RPMI8226 (cell line): ENCODE data around the gene LNX2.
"Not testable (repeated sequence)": the region's sequence is repeated elsewhere in the genome, so short reads cannot be mapped to it uniquely, and the experiment has no call there.

Source experiments
- DNase-seq: peaks from one replicate; pipeline ENCODE4 v3.0.0-alpha.2; 2015

Gene LNX2

DNA sequence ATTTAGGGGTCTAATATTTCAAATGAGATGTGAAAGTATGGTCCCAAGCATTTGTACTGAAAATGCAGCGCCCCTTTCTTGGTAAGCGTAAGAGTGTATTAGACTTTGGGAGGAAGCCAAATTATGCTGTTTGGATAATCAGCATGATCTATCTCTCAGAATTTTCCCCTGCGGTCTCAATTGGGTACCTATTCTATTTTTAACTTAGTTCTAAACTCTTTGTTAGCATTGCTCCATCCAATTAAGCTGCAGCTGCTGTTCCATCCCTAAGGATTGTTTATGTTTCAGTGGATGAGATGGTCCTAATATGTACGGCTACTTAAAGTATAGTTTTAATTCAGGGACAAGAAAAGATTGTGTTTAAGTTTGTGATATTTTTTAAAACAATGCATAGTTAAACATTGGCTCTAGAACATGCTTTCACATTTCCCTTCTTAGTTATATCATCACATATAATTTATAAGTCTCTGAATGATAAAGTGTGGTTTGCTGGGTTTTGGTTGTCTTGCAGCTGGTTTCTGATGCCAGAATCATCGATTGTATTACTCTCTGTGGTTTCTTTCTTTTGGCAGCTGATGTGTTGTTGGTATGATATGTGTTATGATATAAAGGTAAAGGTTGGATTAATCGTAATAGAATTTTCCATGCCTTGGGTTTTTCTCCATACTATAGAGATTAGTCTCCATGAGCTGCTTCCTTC is 16.4 kb upstream of the LNX2 start:
- no peak for DNase-seq

DNA sequence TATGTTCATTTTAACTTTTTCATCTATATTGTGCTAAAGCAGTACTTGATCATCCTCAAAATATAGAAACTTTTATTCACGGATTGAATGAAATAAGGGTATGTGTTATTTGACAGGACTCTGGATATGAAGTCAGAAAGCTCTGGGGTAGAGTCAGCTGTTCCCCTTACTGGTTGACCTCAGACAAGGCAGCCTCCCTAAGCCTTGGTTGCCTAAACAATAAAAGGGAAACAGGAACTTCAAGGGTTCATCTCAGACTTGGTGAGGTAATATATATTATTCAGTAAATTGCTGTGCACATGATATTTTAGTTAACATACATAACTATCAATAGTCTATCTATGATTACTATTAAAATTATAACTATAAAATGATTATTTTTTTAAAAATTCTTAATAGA is 14.9 kb upstream of the LNX2 start:
- no peak for DNase-seq

DNA sequence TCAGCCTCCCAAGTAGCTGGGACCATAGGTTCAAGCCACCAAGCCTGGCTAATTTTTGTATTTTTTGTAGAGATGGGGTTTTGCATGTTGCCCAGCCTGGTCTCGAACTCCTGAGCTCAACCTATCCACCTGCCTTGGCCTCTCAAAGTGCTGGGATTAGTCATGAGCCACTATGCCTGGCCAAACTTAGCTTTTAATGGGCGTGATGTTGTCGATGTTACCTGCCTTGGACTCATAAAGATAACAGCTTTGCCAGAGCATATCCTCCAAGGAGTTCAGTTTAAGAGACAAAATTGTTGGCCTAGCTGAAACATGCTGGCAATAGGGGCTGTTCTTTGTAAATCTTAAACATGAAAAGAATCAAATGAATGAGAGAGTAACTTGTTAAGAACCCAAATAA is 14.5 kb upstream of the LNX2 start:
- DNase-seq: no peak

DNA sequence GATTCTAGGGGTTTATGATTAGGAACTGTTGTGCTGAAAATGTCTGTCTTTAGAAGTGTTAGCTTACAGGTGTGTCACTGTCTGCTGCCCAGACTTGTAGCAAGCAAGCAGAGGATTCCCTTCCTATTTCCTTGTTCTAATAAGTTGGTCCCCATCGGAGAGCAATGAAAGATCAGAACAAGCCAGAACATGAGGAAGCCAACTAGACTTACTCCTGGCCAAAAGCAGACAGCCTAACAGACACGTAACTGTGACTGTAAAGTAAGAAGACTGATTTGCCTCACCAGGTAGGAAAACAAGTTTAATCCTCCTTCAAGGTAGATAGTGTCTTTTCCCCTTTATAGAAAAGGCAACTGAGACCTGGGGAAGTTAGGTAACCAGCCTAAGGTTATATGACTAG is 13.9 kb upstream of the LNX2 start:
- no peak for DNase-seq

DNA sequence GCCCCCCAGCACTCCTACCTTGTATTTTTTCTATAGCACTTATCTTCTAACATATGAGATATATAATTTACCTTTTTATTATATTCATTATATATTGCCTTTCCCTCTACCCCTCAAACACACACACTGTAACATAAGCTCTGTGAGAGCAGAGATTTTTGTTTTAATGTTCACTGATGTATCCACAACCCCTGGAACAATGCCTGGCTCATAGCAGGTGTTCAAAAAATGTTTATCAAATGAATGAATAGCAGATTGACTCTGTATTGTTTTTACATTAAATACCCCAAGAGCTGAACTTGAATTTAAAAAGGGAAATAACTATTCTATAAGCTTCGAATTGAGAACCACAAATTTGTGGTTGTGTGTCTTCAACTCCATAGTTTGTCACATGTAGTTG is 12.3 kb upstream of the LNX2 start:
- no peak for DNase-seq

DNA sequence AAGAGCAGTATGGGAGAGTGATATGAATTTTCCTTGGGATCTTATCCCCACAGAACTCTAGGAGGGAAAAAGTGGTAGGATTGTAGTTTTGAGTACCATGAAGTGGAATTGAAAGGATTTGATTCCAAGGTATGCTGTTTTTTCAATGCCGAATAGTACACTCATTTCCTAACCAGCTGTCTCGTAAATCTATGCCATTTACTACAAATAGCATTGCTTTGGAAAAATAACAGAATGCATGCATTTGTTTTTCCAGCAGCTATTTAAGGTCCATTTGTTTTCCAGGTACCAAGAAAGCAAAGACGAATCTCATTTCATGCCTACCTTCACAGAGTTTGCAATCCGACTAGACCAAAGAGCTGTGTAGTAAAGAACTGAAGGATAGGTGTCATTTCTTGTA is 11.9 kb upstream of the LNX2 start:
- no peak for DNase-seq

DNA sequence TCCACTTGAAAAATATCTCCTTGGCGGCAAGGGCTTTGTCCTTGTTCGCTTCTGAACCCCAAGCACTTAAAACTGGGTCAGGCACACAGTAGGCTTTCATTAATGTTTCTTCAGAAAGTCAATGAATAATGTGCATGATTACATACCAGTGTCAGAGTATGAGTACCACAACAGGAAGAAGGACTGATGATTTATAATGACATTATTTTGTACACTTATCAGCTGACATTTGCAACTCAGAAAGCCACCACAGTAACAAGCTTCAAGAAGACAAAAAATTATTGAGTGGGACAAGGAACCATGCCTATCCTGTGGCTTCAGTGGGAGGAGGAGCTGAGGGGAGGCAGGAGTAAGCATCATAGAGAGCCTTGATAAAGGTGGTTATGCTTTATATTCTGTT is 11.3 kb upstream of the LNX2 start:
- no peak for DNase-seq

DNA sequence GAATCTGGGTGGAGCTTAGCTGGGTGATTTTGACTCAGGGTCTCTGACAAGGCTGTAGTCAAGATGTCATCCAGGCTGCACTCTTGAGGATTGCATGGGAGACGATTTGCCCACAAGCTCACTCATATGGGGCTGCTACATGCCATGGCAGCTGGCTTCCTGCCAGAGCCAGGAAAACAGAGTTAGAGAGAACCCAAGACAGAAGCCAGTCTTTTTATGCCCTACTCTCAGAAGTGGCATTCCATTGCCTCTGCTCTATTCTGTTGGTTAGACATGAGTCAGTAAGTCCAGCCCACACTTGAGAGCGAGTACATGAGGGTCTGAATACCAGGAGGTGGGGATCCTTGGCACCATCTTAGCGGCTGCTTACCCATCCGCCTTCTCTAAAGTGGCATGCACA is 10.8 kb upstream of the LNX2 start:
- no peak for DNase-seq

DNA sequence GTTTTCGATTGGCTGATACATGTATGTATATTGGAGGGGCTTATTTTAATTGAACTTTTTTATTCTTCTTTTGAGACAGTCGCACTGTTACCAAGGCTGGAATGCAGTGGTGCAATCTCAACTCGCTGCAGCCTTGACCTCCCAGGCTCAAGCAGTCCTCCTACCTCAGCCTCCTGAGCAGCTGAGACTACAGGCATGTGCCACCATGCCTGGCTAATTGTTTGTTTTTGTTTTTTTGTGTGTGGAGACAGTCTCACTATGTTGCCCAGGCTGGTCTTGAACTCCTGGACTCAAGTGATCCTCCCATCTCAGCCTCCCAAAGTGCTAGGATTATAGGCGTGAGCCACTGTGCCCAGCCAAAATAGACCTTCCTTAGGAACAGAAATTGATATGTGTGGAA is 8.4 kb upstream of the LNX2 start:
- not testable (repeated sequence) for DNase-seq

DNA sequence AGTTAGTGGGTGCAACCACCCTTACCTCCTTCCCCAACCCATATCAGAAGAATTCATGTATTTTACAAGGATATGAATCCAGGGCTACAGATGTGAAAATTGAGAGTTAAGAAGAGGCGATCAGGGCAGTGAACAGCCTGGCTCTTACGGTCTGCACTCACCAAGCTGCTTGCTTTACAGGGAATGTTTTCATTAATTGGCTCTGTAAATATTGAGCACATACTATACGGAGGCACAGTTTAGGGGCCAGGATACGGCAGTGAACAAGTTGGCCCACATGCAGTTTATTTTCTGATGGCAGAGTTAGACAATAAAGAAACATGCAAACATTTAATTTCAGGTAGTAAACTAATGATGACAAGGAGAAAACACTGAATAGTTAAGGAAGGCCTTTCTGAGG is 7.8 kb upstream of the LNX2 start:
- no peak for DNase-seq

DNA sequence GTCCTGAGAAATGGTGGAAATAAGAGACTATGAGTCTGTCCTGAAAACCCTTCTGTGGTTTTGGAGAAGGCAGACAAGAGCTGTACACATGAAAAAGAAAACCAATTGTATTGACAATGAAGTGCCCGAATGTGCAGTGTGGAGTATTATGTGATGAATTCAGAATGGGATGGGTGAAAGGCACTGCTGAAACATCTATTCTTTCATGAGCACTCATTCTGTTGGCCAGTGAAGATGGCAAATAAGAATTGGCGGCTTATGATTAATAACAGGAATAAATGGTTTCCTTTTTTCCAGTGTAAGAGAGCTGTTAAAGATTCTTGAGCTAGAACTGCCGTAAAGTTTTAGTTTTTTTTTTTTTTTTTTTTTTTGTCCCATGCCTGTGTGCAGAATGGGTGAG is 7.1 kb upstream of the LNX2 start:
- DNase-seq: no peak

DNA sequence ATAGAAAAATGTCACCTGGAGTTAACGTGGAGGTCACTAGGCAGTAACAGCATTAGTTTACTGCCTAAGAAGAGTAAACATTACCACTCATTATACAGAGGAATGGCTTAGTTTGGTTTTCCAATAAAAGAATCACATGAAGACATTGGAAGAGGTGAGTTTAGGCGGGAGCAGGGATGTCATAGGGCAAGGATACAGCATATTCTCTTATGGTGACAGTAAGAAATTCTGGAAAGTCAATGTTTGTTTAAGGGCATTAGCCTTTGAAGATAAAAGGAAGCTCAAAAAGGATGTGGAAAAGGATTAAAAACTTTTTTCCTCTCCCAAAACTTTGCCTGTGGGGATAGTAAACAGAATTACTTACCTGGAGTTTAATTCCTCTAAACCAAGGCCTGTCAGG is 5.5 kb upstream of the LNX2 start:
- no peak for DNase-seq

DNA sequence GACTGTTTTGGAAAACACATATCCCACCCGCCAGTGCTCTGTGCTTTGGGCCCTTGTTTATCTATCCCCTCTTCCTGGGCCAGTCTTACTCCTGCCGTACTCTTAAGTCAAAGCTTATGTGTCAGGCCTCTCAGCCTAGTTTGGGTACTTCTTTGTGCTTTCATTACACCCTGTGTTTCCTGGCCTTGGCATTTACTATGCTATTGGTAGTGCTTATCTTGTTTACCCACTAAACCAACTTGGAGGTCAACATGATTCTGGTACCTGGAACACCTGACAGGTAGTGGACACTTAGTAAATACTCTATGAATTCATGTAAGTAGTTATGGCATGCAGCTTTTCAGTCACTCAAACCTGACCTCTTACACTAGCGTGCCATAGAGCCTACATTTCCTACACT is 3.7 kb upstream of the LNX2 start:
- no peak for DNase-seq

DNA sequence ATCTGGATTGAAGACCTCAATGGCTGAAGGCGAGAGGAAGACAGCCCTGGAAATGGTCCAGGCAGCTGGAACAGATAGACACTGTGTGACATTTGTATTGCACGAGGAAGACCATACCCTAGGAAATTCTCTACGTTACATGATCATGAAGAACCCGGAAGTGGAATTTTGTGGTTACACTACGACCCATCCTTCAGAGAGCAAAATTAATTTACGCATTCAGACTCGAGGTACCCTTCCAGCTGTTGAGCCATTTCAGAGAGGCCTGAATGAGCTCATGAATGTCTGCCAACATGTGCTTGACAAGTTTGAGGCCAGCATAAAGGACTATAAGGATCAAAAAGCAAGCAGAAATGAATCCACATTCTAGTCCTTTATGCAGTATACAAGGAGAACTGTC is 2.6 kb upstream of the LNX2 start:
- DNase-seq: no peak

DNA sequence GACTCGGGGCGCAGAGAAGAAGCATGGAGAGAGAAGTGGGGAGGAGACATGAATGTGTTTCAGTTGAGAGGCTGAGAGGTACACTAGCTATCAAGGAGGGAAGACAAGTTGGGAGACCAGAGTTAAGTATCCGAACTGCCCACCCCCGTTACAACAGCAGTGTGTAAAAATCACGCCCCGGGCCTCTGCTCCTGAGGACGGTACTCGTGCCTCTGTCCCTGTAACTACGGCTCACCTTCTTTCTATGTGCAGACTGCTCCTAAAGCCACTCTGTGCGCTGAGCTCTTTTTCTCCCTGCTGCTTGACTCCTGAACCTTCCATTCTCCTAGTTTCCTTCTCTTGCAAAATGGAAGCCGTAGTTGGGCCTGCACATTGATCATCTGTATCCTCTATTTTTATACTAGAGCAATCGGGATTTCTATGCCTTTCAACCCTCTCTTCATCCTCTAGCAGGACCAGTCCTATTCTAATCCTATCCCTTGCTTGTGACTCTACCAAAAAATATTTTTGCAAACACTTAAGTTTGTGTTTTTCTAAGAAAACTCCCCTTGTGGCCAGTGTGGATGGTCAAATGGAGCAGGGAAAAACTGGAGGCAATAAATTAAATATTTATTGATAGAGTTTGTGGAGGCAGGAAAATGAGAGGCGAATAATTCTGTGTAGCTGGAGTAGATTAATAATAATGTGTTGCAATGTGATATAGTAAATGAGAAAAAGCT is 1.9 kb upstream of the LNX2 start:
- peak; percentile 5 for DNase-seq

DNA sequence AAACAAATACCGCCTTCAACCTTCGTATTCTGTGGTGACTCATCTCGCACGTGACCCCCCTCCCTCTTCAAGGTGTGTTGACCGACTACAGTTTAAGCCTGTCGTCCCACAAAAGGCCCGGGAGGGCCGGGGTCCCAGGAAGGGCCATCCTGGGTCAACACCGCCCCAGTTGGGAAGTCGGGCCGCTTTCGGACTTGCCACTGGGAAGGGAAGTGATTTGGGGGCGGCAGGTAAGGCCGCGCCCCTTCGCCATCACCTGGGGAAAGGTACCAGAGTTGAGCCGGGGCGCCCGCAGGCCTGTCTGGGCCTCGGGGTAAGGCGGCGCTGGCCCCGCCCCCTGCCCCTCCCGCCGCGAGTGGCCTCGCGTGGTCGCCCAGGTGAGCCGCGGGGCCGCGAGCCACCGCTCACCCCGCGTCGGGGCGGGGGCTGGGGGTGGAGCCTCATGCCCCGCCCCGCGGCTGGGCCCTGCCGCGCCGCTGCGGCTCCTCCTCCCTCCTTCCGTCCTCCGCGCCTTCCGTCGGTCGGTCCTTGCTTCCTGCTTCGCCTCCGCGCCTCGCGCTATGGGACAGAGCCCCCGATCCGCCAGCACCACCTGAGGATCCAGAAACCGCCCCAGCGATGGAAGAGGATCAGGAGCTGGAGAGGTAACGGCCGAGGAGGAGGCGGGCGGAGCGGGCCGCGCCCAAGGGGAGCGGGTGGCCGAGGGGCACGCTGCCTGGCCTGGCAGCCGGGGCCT is 1.2 kb upstream of the LNX2 start, which contains the start of gene POLR1D:
TSS of gene POLR1D (plus strand) at position 527 of the 736 bp plus-strand sequence. CDS start at position 619, 92 bp downstream.
- peak; percentile 92 for DNase-seq

DNA sequence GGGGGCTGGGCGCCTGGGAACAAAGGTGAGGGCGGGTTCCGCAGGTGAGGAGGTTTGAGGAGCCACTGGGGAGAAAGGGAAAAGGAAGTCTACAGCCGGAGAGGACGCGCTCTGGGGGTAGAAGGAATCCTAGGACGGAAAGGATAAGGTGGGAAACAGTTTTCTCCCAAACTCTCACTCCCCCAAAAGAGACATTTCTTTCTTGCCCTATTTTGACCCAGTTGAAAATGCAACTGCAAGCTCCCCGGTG is 712 bp upstream of the LNX2 start:
- no peak for DNase-seq

DNA sequence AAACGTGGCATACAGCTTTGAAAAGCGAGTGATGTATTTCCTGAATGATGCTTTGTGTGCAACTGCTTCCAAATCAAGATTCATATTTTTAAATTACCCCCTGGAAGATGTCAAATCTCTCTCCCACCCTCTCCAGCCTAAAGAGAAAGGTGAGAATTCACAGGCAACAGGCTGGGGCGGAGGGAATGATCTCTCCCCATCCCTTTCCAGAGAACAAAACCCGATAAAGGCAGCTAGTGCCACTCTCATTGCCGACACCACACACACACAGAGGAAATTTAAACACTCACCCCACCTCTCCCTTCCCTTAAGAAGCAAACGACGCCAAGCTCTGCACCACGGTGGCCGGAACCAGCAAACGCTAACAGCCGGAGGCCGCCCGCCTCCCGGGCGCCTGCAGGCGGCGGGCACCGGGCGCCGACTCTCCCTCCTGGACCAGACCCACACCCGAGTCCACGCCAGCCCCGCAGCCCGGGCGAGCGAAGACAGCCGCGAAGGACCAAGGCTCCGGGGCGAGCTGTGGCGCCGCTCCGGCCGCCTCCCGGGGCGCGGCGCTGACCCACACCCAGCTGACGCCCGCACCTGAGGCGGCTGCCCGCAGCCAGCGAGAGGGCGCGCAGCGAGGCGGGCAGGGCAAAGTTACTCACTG is 477 bp downstream of the LNX2 start:
- peak; percentile 58 for DNase-seq

DNA sequence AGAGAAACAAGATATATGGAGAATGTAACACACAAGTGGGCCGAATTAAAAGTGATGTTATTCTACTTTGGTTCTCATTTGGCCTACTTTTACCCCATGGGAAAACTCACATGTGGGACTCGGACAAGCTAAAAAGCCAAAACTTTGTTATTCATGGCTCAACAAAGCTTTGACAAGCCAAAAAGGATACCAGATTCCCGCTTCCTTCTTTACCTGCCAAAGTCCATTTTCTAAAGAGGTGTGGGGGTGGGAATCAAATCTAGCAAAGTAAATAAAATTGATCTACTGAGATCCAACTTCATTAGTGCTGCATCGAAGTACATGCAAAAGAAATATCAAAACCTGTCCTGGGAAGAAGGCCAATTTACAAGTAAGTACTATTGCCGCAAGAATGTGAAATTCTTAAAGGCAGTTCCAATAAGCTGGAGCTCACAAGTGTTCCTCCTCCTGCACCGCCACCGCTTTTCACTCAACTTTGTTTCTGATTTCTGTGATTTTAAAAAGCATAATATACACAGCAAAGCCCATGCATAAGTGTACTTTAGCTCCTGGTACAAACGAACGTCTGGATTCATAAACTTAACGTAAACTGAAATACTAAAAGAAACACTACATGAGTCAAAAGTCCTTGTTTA is 1.1 kb downstream of the LNX2 start:
- DNase-seq: no peak

DNA sequence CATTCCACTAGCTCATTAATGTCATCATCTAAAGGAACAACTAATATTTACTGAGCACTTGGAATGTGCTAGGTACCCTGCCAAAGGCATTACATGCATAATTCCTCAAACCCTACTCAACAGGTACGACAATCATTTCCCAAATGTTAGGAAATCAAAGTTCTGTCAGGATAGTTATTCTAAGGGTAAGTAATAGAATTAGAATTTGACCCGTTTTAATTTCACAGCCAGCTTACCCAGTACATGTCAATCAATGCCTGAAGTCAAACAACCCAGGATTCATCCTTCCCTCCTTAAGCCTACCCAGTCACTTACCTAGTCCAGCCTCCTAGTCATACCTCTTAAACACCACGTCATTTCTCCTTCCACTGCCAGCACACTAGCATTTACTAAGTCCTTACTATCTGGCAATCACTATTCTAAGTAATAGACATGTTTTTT is 2.4 kb downstream of the LNX2 start:
- DNase-seq: no peak

DNA sequence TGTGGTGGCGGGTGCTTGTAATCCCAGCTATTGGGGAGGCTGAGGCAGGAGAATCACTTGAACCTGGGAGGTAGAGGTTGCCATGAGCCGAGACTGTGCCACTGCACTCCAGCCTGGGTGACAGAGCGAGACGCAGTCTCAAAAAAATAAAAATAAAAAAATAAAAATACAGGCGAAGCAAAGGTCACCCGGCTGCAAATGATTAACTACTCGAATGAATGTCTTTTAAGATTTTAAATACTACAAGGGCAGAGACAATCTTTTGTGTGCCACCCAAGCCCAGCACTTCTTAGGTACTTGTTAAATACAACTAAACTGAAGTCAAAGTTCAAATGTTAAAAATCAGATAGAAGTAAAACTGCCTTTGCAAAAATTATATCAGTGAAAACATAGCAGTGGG is 6.7 kb downstream of the LNX2 start:
- no peak for DNase-seq

DNA sequence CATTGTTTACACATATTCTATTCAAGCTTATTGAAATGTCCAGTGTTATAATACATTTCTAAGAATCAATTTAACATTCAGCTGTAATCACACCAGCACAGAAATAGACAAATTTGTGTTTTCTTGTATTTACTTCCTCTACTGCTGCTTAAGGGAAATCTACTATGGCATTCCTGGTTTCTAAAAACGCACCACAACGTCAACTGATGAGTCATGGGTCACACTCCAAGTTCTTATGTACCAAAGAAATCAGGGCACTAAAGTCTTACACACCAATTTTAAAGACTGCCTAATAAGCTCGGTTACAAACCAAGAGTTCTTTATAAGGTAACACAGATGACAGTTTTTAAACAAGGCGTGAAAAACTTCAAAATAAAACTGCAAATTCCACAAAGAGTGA is 13.2 kb downstream of the LNX2 start:
- peak; percentile 14 for DNase-seq

DNA sequence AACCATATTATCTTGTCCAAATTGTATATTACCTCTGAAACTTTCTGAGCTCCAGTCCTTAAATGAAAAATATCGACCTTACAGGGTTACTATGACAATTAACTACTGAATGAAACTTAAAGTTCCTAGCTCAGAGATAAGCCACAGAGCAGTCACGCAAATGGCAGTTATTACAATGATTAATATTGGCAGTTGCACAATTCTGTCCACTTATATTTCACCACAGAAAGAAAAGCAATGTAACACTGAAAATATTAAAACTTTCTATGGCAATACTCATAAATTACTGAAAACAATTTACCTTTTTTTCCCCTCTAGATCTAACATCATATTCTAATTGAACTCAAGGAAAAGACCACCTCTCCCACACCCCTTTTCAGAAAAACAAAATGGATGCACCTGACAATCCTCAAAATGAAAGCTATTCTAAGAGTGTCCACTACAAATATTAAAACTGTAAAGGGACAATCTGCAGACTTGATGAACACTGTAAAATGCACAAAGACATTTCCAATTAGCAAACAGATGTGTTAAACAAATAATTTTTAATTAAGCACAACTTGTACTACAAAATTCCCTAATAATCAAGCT is 14.6 kb downstream of the LNX2 start:
- no peak for DNase-seq
